Measurements from ENCODE around the gene ROBO1. TPM values are rescaled to one million over a fixed set of nuclear protein-coding genes. Genes with fewer than 3 reads are reported as not detected.
A peak's percentile ranks its signal among the peaks of the same experiment; 100 is the strongest.

ROBO1 gene
- total RNA-seq, 1 donor from 2014 or later: 7.1 TPM

DNA sequence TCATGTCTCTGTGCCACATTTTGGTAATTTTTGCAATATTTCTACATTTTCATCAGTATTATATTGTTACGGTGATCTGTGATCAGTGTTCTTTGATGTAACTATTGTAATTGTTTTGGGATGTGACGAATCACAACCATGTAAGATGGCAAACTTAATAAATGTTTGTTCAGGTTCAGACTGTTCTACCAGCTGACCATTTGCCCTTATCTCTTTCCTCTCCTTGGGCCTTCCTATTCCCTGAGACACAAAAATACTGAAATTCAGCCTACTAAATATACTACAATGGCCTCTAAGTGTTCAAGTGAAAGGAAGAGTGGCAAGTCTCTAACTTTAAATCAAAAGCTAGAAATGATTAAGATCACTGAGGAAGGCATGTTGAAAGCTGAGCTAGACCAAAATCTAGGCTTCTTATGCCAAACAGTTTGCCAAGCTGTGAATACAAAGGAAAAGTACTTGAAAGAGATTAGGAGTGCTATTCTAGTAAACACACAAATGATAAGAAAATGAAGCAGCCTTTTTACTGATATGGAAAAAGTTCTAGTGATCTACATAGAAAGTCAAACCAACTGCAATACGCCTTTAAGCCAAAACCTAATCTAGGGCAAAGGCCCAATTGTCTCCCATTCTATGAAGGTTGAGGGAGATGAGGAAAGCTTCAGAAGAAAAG, 952.8 kb downstream of the ROBO1 start:
- TF ChIP-seq, protein P1, sequence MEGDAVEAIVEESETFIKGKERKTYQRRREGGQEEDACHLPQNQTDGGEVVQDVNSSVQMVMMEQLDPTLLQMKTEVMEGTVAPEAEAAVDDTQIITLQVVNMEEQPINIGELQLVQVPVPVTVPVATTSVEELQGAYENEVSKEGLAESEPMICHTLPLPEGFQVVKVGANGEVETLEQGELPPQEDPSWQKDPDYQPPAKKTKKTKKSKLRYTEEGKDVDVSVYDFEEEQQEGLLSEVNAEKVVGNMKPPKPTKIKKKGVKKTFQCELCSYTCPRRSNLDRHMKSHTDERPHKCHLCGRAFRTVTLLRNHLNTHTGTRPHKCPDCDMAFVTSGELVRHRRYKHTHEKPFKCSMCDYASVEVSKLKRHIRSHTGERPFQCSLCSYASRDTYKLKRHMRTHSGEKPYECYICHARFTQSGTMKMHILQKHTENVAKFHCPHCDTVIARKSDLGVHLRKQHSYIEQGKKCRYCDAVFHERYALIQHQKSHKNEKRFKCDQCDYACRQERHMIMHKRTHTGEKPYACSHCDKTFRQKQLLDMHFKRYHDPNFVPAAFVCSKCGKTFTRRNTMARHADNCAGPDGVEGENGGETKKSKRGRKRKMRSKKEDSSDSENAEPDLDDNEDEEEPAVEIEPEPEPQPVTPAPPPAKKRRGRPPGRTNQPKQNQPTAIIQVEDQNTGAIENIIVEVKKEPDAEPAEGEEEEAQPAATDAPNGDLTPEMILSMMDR (IDR thresholded peaks at IDR 0.05; ENCODE audit: borderline replicate concordance): no peak
- peaks cover 6% of the 10 kb centered on the region for H3K4me1 ChIP-seq
- H3K36me3 ChIP-seq: no peaks in the 10 kb centered on the region
- intact Hi-C loops (cut with micrococcal nuclease): no loop called here
- no peaks in the 10 kb centered on the region for H3K27me3 ChIP-seq (ENCODE audit: low read depth)
- no peak overlapping the region for H3K27ac ChIP-seq (replicated peaks)
- DNase-seq: no peak
- no peaks in the 10 kb centered on the region for H3K9me3 ChIP-seq (replicated peaks)
- no peak overlapping the region for H3K4me3 ChIP-seq

DNA sequence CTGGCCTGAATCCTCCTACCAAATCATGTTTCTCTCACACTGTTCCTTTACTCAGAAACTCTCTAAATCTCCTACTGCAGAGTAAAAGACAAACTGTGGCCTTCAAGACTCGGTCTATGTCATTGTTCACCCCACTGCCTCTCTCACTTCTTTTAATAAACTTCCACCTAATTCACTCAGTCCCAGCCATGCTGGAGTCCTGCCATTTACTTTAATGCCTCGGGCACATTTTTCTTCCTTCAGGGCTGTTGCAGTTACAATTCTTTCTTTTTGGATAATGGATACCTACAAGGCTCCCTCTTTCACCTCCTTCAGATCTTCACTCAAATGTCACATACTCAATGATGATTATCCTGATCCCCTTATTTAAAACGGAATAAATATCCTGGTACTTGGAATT, 955.6 kb downstream of the ROBO1 start:
- Histone ChIP-seq H3K9me3 (replicated peaks) (peaks cover 5% of the 10 kb centered on the region), H3K4me1 (peaks cover 6% of the 10 kb centered on the region), H3K27ac (replicated peaks) (no peak overlapping the region), H3K4me3 (no peak overlapping the region), H3K27me3 (ENCODE audit: low read depth) (no peaks in the 10 kb centered on the region), H3K36me3 (no peaks in the 10 kb centered on the region)
- TF ChIP-seq, protein P1 (IDR thresholded peaks at IDR 0.05; ENCODE audit: borderline replicate concordance): no peak
- DNase-seq: no peak
- intact Hi-C loops (cut with micrococcal nuclease): no loop called here

DNA sequence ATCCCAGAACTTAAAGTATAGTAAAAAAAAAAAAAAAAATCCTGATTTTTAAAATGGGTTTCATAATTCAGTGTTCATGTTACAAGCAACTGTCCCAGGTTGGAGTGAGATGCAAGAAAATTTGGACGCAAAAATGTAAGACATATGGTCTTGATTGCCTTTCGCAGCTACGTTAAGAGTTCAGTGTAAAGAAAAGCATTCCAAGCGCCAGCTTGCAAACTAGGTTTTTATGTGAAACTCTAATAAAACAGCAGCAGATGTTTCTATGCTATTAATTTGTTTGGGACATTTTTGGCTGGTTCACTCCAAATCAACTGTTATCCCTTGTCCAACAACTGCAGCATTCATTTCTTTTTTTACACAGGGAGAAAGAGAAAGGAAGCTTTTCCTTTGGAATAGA, 957.8 kb downstream of the ROBO1 start:
- Histone ChIP-seq H3K36me3 (no peaks in the 10 kb centered on the region), H3K9me3 (replicated peaks) (peaks cover 5% of the 10 kb centered on the region), H3K4me3 (no peak overlapping the region), H3K27me3 (ENCODE audit: low read depth) (no peaks in the 10 kb centered on the region), H3K27ac (replicated peaks) (no peak overlapping the region), H3K4me1 (peaks cover 6% of the 10 kb centered on the region)
- TF ChIP-seq, protein P1 (IDR thresholded peaks at IDR 0.05; ENCODE audit: borderline replicate concordance): no peak
- no peak for DNase-seq
- intact Hi-C loops (cut with micrococcal nuclease): no loop called here

DNA sequence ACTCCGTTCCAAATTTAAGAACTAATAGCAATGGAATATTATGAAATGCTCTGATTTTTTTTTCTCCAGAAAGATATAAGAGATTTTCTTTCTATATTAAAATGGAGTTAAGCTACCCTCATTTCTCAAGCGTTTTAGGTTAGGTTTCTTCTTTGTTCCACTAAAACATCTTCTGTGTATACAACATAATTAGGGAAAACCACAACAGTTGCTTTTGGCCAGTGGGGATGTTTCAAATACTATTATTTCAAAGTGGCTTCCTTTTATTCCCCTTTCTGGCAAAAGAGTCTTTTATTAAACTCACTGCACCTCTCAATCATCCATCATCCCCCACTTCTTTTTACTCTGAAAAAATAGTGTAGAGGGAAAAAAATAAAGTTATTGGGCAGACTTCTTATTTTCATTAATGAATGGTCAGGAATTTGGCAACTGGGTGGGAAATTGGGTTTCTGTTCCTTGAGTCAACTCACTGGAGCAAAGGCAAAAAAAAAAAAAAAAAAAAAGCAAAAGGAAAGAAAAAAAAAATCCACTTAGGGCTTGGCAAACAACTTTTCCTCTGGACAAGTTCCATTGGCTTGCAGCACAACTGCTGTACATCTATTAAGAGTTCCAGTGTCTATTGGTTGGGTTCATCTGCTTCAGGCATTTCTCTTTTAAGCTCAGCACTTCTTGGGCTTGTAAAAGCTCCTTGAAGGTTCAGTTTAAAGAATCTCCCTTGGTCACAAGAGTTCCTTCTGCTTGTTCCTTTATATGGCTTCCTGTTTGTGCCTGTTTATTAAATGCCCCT, 963.4 kb downstream of the ROBO1 start:
- TF ChIP-seq, protein P1 (IDR thresholded peaks at IDR 0.05; ENCODE audit: borderline replicate concordance): no peak
- peaks cover 4% of the 10 kb centered on the region for H3K9me3 ChIP-seq (replicated peaks)
- intact Hi-C loops (cut with micrococcal nuclease): no loop called here
- peaks cover 9% of the 10 kb centered on the region for H3K4me1 ChIP-seq
- H3K27ac ChIP-seq (replicated peaks): peak overlapping the region; percentile 59
- DNase-seq: no peak
- no peak overlapping the region for H3K4me3 ChIP-seq
- no peaks in the 10 kb centered on the region for H3K27me3 ChIP-seq (ENCODE audit: low read depth)
- no peaks in the 10 kb centered on the region for H3K36me3 ChIP-seq

DNA sequence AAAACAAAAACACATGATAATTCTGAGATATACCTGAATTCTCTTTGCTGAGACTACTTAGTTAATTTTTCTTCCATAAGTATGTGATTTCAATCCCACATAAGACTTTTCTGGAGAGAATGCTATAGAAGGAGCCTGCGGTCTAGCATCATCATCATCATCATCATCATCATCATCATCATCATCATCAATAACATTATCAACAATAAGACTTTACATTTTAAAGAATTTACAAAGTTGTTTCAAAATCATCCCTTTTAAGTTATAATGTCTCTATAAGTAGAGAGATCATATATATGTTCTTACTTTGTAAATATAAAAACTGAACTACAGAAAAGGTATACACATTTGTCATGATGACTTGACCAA, 965.3 kb downstream of the ROBO1 start:
- H3K9me3 ChIP-seq (replicated peaks): no peaks in the 10 kb centered on the region
- TF ChIP-seq, protein P1 (IDR thresholded peaks at IDR 0.05; ENCODE audit: borderline replicate concordance): no peak
- no peak for DNase-seq
- H3K27ac ChIP-seq (replicated peaks): no peak overlapping the region
- H3K36me3 ChIP-seq: no peaks in the 10 kb centered on the region
- H3K4me1 ChIP-seq: peaks cover 9% of the 10 kb centered on the region
- H3K4me3 ChIP-seq: no peak overlapping the region
- H3K27me3 ChIP-seq (ENCODE audit: low read depth): no peaks in the 10 kb centered on the region
- intact Hi-C loops (cut with micrococcal nuclease): no loop called here

Measured in left ventricle myocardium inferior (tissue), 1 donor.